WTC11 (cell line): ENCODE results near the gene ADNP2. TPM values are rescaled to one million over a fixed set of nuclear protein-coding genes. Genes with fewer than 3 reads are reported as not detected.

ENCODE experiments used
- ATAC-seq: fragments of 200-7000 bp; cut with Tn5 transposase; 2 replicates; pipeline ENCODE4 v1.10.0; 2021; ENCODE audit warnings: mild to moderate bottlenecking, moderate library complexity
- CTCF ChIA-PET: fragments of 300-600 bp; sonication (Branson Sonifier 250); formaldehyde crosslinking; loops from one replicate; lab custom pipeline; 2021; ENCODE audit warnings: antibody characterized with exemption; lab: Charles Lee
- POLR2A ChIA-PET: fragments of 350-600 bp; sonication (Branson Sonifier 250); formaldehyde crosslinking; loops from one replicate; lab custom pipeline; 2021; ENCODE audit warnings: antibody characterized with exemption; lab: Charles Lee
- DNase-seq: peaks from one replicate; pipeline ENCODE4 v3.0.0; 2021; ENCODE audit warnings: low spot score
- H3K27ac Mint-ChIP-seq: 2 replicates; pipeline ENCODE4 v1.8.0; 2021; ENCODE audit warnings: mixed read lengths
- H3K27me3 Mint-ChIP-seq: 2 replicates; pipeline ENCODE4 v1.8.0; 2021; ENCODE audit warnings: low read depth, mild to moderate bottlenecking, moderate library complexity, mixed read lengths
- H3K36me3 Mint-ChIP-seq: 2 replicates; pipeline ENCODE4 v1.8.0; 2021; ENCODE audit warnings: mixed read lengths
- H3K4me1 Mint-ChIP-seq: 2 replicates; pipeline ENCODE4 v1.8.0; 2022; ENCODE audit warnings: mixed read lengths
- H3K4me3 Mint-ChIP-seq: 2 replicates; pipeline ENCODE4 v1.8.0; 2021; ENCODE audit warnings: mild to moderate bottlenecking, moderate library complexity, mixed read lengths
- H3K9me3 Mint-ChIP-seq: 2 replicates; pipeline ENCODE4 v1.8.0; 2021; ENCODE audit warnings: mixed read lengths
- AFF4 ChIP-seq: sonication (generic); formaldehyde crosslinking; IDR thresholded peaks from 2 replicates; pipeline ENCODE4 v1.8.1; 2023; ENCODE audit warnings: mild to moderate bottlenecking, missing genetic modification reagents, borderline replicate concordance
- AR ChIP-seq: fragments of 250-450 bp; sonication (Bioruptor Pico); IDR thresholded peaks from 2 replicates; pipeline ENCODE4 v1.9.0; 2021; ENCODE audit warnings: mild to moderate bottlenecking
- CTCF ChIP-seq: fragments of 200-600 bp; IDR thresholded peaks from 2 replicates; pipeline ENCODE4 v1.8.0; 2022; ENCODE audit warnings: antibody characterized with exemption
- EMX1 ChIP-seq: fragments of 250-450 bp; sonication (Bioruptor Pico); IDR thresholded peaks from 2 replicates; pipeline ENCODE4 v1.8.0; 2021; ENCODE audit warnings: mild to moderate bottlenecking
- ESRRA ChIP-seq: sonication (generic); formaldehyde crosslinking; IDR thresholded peaks from 2 replicates; pipeline ENCODE4 v1.8.1; 2022; ENCODE audit warnings: mild to moderate bottlenecking, missing genetic modification reagents, borderline replicate concordance
- GRHL2 ChIP-seq: fragments of 250-450 bp; sonication (Bioruptor Pico); IDR thresholded peaks from 2 replicates; pipeline ENCODE4 v1.8.0; 2022; ENCODE audit warnings: mild to moderate bottlenecking, moderate library complexity; ENCODE audit not compliant: insufficient replicate concordance, severe bottlenecking
- NR1H2 ChIP-seq: sonication (generic); formaldehyde crosslinking; IDR thresholded peaks from 2 replicates; pipeline ENCODE4 v1.9.0; 2021; ENCODE audit warnings: mild to moderate bottlenecking, moderate library complexity, missing genetic modification reagents
- PRDM15 ChIP-seq: sonication (generic); formaldehyde crosslinking; IDR thresholded peaks from 2 replicates; pipeline ENCODE4 v1.8.0; 2022; ENCODE audit warnings: missing genetic modification reagents
- SP1 ChIP-seq: sonication (generic); formaldehyde crosslinking; conservative IDR thresholded peaks from 2 replicates; pipeline ENCODE4 v1.8.1; 2022; ENCODE audit warnings: missing genetic modification reagents
- TEAD1 ChIP-seq: sonication (generic); formaldehyde crosslinking; IDR thresholded peaks from 2 replicates; pipeline ENCODE4 v1.8.0; 2022; ENCODE audit warnings: mild to moderate bottlenecking, missing genetic modification reagents
- TEAD4 ChIP-seq: sonication (generic); formaldehyde crosslinking; IDR thresholded peaks from 2 replicates; pipeline ENCODE4 v1.8.0; 2022; ENCODE audit warnings: mild to moderate bottlenecking, missing genetic modification reagents
- USF2 ChIP-seq: sonication (generic); formaldehyde crosslinking; IDR thresholded peaks from 2 replicates; pipeline ENCODE4 v1.8.1; 2023; ENCODE audit warnings: mild to moderate bottlenecking, missing genetic modification reagents, moderate library complexity
- ZNF121 ChIP-seq: sonication (generic); formaldehyde crosslinking; IDR thresholded peaks from 2 replicates; pipeline ENCODE4 v1.8.0; 2023; ENCODE audit warnings: missing genetic modification reagents
- ZNF232 ChIP-seq: sonication (generic); formaldehyde crosslinking; IDR thresholded peaks from 2 replicates; pipeline ENCODE4 v1.8.0; 2022; ENCODE audit warnings: mild to moderate bottlenecking, missing genetic modification reagents
- ZNF281 ChIP-seq: sonication (generic); formaldehyde crosslinking; IDR thresholded peaks from 2 replicates; pipeline ENCODE4 v1.8.0; 2023; ENCODE audit warnings: mild to moderate bottlenecking, missing genetic modification reagents
- ZNF671 ChIP-seq: fragments of 250-450 bp; sonication (Bioruptor Pico); IDR thresholded peaks from 2 replicates; pipeline ENCODE4 v1.8.0; 2021; ENCODE audit warnings: mild to moderate bottlenecking
- ZSCAN18 ChIP-seq: fragments of 250-450 bp; sonication (Bioruptor Pico); IDR thresholded peaks from 2 replicates; pipeline ENCODE4 v2.1.2; 2022; ENCODE audit warnings: mild to moderate bottlenecking, moderate library complexity
- total RNA-seq: library from RNA; stranded (reverse); gene quantifications from 3 replicates; pipeline ENCODE4 v1.2.3, GENCODE V29; 2021

ADNP2 gene
- total RNA-seq, 1 experiment from 2014 or later: 56.0 TPM

GRCh38 chr18:80086281-80086680, 22.8 kb upstream of the ADNP2 start:
- ChIA-PET CTCF (no interaction called here), POLR2A (no interaction called here)
- Mint-ChIP-seq H3K4me1 (no peaks in the 10 kb centered on the region), H3K27me3 (peaks cover 6% of the 10 kb centered on the region; the same call in 1 of the 2 replicates), H3K9me3 (peaks cover 70% of the 10 kb centered on the region), H3K4me3 (no peak overlapping the region), H3K27ac (no peak overlapping the region), H3K36me3 (peaks cover 37% of the 10 kb centered on the region)
- no peak for ATAC-seq
- TF ChIP-seq AFF4 (CRISPR knock-in tag) (no peak), ZNF281 (CRISPR knock-in tag) (no peak), GRHL2 (no peak), NR1H2 (CRISPR knock-in tag) (no peak), TEAD1 (CRISPR knock-in tag) (no peak), SP1 (no peak), ZNF232 (CRISPR knock-in tag) (no peak), ZNF121 (CRISPR knock-in tag) (no peak)
- DNase-seq: no peak

GRCh38 chr18:80088036-80088435, 21.0 kb upstream of the ADNP2 start:
- Mint-ChIP-seq H3K27me3 (peaks cover 9% of the 10 kb centered on the region; the same call in 1 of the 2 replicates), H3K36me3 (peaks cover 37% of the 10 kb centered on the region), H3K9me3 (peaks cover 83% of the 10 kb centered on the region), H3K4me1 (no peaks in the 10 kb centered on the region), H3K27ac (no peak overlapping the region), H3K4me3 (no peak overlapping the region)
- ChIA-PET POLR2A (interaction anchor here (1.3 kb wide), 1 partner anchor 11 kb away, joined by 3 read pairs; no protein-coding TSS in a partner anchor), CTCF (no interaction called here)
- no peak for ATAC-seq
- DNase-seq: no peak
- no peak for TF ChIP-seq TEAD4 (CRISPR knock-in tag)
- no peak for TF ChIP-seq CTCF
- no peak for TF ChIP-seq ESRRA (CRISPR knock-in tag)
- TF ChIP-seq EMX1 (CRISPR knock-in tag): no peak
- TF ChIP-seq AR: no peak
- no peak for TF ChIP-seq ZSCAN18 (CRISPR knock-in tag)
- TF ChIP-seq USF2 (CRISPR knock-in tag): no peak
- TF ChIP-seq PRDM15 (CRISPR knock-in tag): no peak
- TF ChIP-seq ZNF232 (CRISPR knock-in tag): no peak
- no peak for TF ChIP-seq ZNF671 (CRISPR knock-in tag)
